ENCODE data around the gene CUL3. TPM values are rescaled to one million over a fixed set of nuclear protein-coding genes. Genes with fewer than 3 reads are reported as not detected.

Gene CUL3
- total and polyA plus RNA-seq, 7 donors, result 59.3 to 85.3 (median 65.6) TPM

GRCh38 chr2:224572338-224572737, 12.8 kb downstream of the CUL3 start:
- no peak for DNase-seq
- Histone ChIP-seq H3K36me3 (no peaks in the 10 kb centered on the region), H3K27ac (no peak overlapping the region), H3K4me3 (no peak overlapping the region), H3K27me3 (no peaks in the 10 kb centered on the region), H3K4me1 (peaks cover 0 to 99% (median 78%) of the 10 kb centered on the region in 4 donors), H3K9me3 (no peaks in the 10 kb centered on the region)
- TF ChIP-seq POLR2AphosphoS5 (IDR thresholded peaks at IDR 0.05) (no peak), POLR2A (IDR thresholded peaks at IDR 0.05) (no peak), EP300 (IDR thresholded peaks at IDR 0.05) (no peak), CTCF (IDR thresholded peaks at IDR 0.05) (no peak)
- WGBS, 2 donors, result 85 to 87% methylated on average over 4 of the region's 4 CpGs
- intact Hi-C loops (cut with DNase I), result no loop called here

- intact Hi-C loops (cut with DNase I), result no loop called here
- TF ChIP-seq POLR2A (IDR thresholded peaks at IDR 0.05) (no peak), CTCF (IDR thresholded peaks at IDR 0.05) (no peak), POLR2AphosphoS5 (IDR thresholded peaks at IDR 0.05) (no peak), EP300 (IDR thresholded peaks at IDR 0.05) (no peak)
- Histone ChIP-seq H3K27ac (no peak overlapping the region), H3K36me3 (no peaks in the 10 kb centered on the region), H3K27me3 (no peaks in the 10 kb centered on the region), H3K9me3 (no peaks in the 10 kb centered on the region), H3K4me1 (peaks cover 0 to 86% (median 68%) of the 10 kb centered on the region in 4 donors), H3K4me3 (no peak overlapping the region)
- 55 to 59% methylated on average over 4 of the region's 4 CpGs for WGBS, 2 donors
- no peak for DNase-seq
Observed at GRCh38 chr2:224570328-224570993, 14.7 kb downstream of the CUL3 start.

GRCh38 chr2:224569654-224570053, 15.5 kb downstream of the CUL3 start:
- H3K27me3 ChIP-seq, result no peaks in the 10 kb centered on the region
- no peak overlapping the region for H3K27ac ChIP-seq
- H3K9me3 ChIP-seq, result no peaks in the 10 kb centered on the region
- peaks cover 0 to 86% (median 65%) of the 10 kb centered on the region in 4 donors for H3K4me1 ChIP-seq
- no peak for TF ChIP-seq EP300 (IDR thresholded peaks at IDR 0.05)
- intact Hi-C loops (cut with DNase I), result no loop called here
- no peak for DNase-seq
- H3K36me3 ChIP-seq, result no peaks in the 10 kb centered on the region
- no peak overlapping the region for H3K4me3 ChIP-seq

- peaks cover 0 to 82% (median 57%) of the 10 kb centered on the region in 4 donors for H3K4me1 ChIP-seq
- H3K4me3 ChIP-seq, result no peak overlapping the region
- intact Hi-C loops (cut with DNase I), result no loop called here
- no peak overlapping the region for H3K27ac ChIP-seq
- H3K27me3 ChIP-seq, result no peaks in the 10 kb centered on the region
- WGBS, 2 donors, result 72 to 82% methylated on average over 4 of the region's 4 CpGs
- TF ChIP-seq EP300 (IDR thresholded peaks at IDR 0.05) (no peak), POLR2A (IDR thresholded peaks at IDR 0.05) (no peak), POLR2AphosphoS5 (IDR thresholded peaks at IDR 0.05) (no peak), CTCF (IDR thresholded peaks at IDR 0.05) (no peak)
- no peak for DNase-seq
- H3K9me3 ChIP-seq, result no peaks in the 10 kb centered on the region
- H3K36me3 ChIP-seq, result no peaks in the 10 kb centered on the region
Observed at GRCh38 chr2:224565452-224566035, 19.6 kb downstream of the CUL3 start.

GRCh38 chr2:224563537-224563936, 21.6 kb downstream of the CUL3 start:
- H3K4me3 ChIP-seq, result no peak overlapping the region
- TF ChIP-seq EP300 (IDR thresholded peaks at IDR 0.05) (no peak), POLR2A (IDR thresholded peaks at IDR 0.05) (no peak), CTCF (IDR thresholded peaks at IDR 0.05) (no peak), POLR2AphosphoS5 (IDR thresholded peaks at IDR 0.05) (no peak)
- H3K9me3 ChIP-seq, result no peaks in the 10 kb centered on the region
- H3K4me1 ChIP-seq, result peaks cover 0 to 69% (median 46%) of the 10 kb centered on the region in 4 donors
- no peak overlapping the region for H3K27ac ChIP-seq
- no peaks in the 10 kb centered on the region for H3K36me3 ChIP-seq
- no peaks in the 10 kb centered on the region for H3K27me3 ChIP-seq
- intact Hi-C loops (cut with DNase I), result no loop called here
- DNase-seq, result no peak
